Occipital lobe (tissue), 2 donors: ENCODE measurements around the gene KAZN. TPM values are rescaled to one million over a fixed set of nuclear protein-coding genes. Genes with fewer than 3 reads are reported as not detected.

ENCODE experiments used
- DNase-seq: peaks from one replicate; lab custom pipeline; 2025; lab: John Stamatoyannopoulos, UW
- total RNA-seq: library from RNA; depleted of rRNA; stranded (reverse); fragments of >200 nt; gene quantifications from one replicate; pipeline ENCODE4 v1.2.3, GENCODE V29; 2014

Gene KAZN
- total RNA-seq, 1 donor from 2014 or later: 27.5 TPM

DNA sequence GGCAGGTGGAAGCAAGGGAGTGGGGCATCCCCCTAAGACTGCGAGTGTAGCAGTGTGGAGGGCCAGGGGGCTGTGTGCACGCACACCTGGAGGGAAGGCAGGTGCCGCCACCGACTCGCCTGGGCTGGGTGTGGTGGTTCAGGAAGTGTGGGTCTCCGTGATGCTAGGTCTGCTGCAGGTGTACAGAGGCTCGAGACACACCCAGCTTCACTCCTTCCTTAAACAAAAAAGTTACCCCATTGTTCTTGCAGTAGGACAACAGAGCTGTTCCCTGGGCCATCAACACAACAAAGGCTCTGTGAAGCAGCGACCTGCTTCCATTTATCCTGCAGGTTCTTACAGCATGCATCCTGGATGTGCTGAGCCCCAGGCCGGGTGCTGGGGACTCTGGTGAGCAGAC is 454.7 kb downstream of the KAZN start:
- no peak for DNase-seq

DNA sequence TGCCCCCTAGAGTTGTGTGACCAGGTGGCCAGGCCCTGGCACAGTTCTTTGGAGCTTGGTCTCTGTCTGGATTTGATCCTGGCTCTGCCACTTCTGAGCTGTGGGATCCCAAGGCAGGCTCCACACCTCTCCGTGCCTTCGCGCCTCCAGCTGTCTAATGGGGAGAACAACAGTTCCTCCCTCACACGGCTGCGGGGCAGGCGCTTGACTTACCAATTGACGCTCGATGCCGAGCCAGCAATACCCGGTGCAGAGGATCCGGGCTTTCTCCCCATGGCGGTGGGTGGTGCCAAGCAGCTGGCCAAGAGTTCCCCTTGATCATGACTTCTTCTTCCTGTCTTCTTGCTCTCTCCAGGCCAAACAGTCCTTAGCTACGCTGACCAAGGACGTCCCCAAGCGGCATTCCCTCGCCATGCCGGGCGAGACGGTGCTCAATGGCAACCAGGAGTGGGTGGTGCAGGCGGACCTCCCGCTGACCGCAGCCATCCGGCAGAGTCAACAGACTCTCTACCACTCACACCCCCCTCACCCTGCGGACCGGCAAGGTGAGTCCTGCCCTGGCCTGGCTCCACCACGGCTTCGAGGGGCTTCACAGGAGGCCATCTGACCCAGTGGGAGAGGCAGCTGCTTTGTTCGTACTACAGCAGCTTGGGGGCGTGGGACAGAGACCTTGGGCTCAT is 457.4 kb downstream of the KAZN start:
- DNase-seq: no peak

DNA sequence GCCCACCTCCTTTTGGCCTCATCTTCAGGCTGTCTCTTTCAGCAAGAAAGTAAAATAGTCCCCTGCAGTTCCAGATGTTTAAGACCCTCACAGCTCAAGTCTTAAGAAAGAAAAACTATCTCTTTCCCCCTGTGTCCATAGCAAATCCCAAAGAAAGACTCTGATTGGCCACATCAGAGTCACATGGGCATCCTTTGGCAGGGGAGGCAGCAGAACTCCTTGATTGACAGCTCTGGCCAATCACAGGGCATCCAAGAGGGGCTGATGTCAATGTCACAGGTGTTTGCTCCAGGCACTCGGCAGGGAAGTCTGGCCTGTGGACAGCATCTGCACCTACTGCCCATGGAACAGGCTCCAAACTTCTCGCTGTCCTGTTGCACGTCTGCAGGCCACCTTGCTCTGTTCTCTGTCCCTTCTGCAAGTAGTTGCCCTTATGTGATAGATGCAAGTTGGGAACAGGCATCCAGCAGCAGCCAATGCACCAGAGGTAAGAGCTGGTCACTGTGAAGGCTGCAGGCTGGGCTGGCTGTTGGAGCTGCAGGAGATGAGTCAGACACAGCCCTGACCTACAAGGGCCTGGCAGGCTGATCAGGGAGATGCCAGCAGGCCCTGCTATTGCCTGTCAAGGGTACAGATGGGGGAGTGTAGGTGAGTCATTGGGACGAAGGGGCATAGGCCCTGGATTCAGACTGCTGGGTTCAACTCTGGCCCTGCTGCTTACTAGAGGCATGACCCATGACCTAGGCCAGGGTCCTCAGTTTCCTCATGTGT is 458.2 kb downstream of the KAZN start:
- no peak for DNase-seq

DNA sequence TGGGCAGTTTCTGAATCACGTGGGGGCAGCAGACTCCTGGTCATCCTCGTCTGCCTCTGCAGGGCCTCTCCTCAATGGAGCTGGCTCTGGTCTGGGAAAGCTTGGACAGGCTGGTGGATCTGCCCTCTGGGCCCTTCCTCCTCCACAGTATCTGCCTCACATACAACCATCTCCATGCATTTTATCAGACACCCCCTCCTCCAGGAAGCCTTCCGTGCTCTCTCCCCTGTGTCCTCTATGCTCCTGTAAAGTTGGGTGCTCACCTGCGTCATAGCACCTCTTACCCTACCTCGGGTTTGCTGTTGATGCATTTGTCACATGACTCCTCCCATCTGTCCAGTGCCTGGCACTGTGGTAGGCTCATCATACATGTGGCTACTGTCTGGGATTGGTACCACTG is 459.3 kb downstream of the KAZN start:
- DNase-seq: no peak

DNA sequence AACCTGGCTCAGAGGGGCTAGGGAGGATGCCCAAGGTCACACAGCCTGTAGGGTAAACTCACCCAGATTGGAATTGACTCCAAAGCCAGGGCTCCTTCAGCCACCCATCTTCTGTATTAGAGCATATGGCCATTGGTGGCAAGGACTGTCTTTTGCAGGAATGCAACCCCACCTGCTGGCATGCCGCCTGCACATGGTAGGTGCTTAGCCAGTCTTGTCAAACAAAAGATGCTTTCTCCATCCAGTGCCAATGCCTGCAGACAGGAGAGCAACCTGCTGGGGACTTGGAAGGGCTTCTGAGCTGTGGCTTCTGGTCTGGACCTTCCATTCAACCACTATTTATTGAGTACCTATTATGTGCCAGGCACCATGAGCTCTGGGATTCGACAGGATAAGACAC is 459.8 kb downstream of the KAZN start:
- DNase-seq: no peak

DNA sequence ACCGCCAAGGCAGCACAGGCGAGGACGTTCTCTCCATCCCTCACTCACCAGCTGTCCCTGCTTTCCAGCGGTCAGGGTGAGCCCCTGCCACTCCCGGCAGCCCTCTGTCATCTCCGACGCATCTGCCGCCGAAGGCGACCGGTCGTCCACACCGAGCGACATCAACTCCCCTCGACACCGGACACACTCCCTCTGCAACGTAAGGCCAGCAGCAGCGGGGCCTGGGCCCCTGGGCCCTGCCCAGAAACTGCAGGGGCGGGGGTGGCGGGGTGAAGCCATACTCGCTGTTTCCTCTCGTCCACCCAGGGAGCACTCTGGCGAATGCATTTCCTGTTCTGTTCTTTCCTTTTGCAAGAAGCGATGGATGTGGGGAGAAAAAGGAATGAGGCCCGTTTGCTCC is 461.6 kb downstream of the KAZN start:
- DNase-seq: no peak

DNA sequence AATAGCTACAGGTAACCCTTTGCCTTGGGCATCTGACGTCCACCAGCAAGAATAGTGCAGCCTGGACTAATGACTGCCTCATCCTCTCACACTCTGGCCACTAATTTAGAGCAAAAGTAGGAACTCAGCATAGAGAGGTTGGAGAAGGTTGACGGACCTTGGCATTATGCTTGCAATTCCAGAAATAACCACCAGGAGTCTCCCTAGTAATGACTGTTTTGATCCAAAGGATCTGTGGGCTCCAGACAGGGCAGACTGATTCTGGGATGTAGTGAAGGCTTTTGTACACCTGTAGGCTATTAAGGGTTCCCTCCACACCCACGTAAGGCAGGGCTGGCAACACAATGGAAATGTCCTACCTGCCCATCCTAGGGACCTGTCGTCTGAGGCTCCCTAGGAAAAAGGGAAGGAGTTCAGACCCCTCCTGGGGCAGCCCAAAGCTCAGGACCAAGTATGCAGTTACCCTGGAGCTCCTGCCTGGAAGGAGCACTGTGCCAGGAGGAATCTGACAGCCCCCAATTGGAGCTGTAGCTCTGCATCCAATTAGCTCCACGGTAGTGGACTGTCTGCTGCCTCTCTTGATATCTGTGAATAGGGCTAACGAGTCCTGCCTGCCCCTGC is 464.1 kb downstream of the KAZN start:
- DNase-seq: no peak

DNA sequence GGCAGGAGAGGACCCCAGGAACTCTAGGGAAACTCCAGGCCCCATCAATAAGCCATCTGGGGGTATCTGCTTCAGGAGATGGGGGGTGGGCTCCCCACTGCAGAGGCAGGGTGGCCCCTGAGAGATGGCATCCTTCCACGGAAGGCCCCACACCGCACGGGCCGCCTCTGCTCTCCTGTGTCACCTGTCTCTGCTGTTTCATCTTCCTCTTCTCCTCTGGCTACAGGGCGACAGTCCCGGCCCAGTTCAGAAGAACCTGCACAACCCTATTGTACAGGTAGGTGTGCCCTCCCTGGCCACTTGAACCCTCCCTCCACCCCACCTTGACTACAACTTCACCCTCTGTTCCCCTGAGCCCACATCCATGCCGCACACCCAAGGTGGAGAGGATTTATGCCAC is 464.9 kb downstream of the KAZN start:
- DNase-seq: no peak

DNA sequence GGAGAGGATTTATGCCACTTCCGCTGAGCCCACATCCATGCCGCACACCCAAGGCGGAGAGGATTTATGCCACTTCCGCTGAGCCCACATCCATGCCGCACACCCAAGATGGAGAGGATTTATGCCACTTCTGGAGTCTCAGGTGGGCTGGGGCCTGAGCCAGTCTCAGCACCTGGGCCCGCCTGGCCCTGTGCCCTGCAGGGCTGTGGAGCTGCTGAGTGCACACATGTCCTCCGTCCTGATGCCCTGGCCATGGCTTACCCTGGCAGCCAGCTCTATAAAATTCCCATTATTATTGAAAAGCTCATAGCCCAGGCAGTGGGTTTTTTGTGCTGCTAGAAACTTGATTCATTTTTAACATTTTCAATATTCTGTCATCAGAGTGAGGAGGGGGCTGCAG is 465.3 kb downstream of the KAZN start:
- DNase-seq: no peak

DNA sequence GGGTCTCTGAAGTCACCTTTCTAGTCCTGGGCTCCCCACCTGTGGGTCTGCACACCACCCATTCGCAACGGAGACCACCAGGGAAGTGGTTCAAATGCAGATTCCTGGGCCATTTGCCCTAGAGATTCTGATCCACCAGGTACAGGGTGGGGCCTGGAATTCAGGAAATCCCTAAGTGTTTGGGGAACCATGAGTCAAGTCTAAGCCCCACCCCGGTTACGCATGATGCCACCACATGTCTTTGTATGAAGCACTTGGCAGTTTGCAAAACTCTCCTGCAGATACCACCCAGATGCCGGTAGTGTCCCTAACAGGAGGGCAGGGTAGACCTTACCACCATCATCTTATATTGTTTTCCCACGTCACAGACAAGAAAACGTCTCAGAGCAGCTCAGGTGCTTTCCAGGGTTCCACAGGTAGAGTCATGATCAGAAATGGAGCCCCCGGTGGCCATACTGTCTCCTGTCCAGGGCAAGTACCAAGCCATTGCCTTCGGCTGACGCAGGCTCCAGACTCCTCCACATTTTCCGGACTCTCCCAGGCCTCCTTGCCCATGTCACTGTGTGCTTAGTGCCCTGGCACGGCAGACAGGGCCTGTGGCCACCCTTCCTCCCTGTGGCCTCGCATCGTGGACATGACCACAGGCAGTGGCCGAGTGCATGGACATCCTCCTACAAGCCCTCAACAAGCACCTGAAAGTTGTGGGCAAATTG is 465.9 kb downstream of the KAZN start:
- DNase-seq: no peak

DNA sequence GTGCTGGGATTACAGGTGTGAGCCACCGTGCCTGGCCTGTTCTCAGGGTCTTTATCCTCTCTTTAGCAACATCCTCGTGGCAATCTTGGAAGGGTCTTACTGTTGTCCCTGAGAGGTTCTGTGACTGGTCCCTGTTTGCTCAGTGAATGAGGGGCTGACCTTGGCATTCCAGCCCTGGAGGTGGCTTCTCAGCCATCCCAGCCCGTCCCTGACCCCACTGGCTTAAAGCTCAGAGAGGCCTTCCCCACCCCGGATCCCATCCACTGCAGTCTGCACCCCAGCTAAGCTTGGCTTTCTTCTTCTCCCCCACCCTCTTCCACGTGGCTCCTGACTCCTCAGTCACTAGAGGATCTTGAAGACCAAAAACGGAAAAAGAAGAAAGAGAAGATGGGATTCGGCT is 466.8 kb downstream of the KAZN start:
- no peak for DNase-seq

DNA sequence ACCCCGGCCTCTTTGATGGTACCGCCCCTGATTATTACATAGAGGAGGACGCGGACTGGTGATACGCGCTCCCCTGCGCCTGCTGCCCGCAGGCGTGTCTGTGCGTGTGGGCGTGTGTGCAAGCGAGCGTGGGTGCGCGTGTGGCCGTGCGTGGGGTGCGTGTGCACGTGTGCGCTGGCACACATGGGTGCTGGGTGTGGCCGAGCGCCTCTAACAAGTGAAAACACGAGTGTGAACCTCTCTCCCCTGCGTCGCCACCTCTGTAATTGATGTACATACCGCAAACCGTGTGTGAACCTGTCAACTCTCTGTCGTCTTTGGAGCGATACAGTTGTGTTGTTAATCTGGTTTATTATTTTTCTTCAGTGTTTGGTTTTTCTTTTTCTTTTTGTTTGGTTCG is 467.3 kb downstream of the KAZN start:
- DNase-seq: no peak

DNA sequence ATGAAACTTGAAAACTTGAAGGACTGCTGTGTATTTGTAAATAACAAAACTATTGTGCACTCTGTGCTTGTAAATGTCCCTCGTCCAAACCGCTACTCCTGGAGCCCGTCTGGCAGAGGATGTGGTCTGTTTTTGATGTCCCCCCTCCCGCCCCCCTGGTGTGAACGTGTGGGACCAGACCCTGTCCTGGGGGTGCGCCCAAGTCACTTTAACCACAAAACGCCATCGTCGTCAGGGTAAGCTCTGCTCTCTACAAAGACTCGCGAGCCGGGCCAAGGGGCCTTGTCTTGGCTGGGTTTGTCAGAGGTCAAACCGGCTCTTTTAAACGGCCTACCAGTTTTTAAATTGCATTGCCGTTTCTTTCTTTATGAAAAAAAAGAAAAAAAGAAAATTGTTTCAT is 467.7 kb downstream of the KAZN start:
- DNase-seq: no peak

DNA sequence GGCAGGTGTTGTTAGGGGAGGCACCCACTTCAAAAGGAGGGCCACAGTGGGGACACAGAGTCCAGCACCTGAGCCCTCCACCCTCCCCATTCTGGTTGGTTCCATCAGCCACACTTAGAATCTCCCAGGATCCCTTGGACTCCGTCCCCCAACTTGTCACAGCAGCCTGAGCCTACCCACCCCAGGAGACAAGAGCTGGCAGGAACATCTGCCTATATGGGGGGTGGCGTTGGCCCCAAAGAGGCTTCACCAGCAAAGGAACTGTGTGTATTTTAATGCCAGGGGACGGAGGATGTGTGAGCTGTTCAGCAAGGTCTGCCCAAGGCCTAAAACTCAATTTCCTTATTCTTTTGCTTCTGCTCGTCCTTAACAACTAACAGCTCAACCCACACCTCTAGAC is 468.7 kb downstream of the KAZN start:
- DNase-seq: no peak

DNA sequence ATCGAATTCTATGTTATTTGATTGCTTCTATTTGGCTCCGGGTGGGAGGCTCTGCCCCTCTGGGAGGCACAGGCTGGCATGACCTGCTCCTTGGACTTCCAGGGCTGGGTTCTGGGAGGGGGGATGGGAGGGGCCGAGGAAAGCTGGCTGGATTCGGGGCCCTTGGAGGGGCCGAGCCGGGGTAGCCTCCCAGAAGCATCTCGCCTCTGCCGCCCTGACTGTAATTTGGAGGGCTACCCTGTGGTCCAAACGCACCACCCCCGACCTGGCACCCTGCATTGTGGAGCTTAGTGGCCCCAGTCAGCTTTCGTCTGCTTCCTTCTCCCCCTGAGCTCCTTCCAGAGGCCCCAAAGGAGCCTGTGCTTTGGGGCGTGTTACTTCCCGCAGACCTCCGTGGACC is 469.7 kb downstream of the KAZN start:
- no peak for DNase-seq

DNA sequence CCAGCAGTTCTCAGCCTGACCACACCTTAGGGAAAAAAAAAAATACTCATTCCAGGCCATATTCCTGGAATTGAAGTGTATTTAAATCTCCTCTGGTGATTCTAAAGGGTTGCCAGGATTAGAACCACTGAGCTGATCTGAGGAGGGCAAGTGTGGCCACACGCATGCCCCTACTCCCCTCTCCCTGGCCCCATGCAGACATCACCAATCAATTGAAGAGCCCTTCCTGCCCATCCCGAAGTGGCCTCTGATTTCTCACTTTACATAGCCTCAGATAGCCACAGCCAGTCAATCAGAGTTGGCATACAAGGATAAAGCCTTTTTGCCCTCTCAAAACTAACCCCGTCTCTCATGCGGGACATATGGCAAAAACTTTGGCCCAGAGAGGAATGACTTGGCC is 470.5 kb downstream of the KAZN start:
- no peak for DNase-seq

DNA sequence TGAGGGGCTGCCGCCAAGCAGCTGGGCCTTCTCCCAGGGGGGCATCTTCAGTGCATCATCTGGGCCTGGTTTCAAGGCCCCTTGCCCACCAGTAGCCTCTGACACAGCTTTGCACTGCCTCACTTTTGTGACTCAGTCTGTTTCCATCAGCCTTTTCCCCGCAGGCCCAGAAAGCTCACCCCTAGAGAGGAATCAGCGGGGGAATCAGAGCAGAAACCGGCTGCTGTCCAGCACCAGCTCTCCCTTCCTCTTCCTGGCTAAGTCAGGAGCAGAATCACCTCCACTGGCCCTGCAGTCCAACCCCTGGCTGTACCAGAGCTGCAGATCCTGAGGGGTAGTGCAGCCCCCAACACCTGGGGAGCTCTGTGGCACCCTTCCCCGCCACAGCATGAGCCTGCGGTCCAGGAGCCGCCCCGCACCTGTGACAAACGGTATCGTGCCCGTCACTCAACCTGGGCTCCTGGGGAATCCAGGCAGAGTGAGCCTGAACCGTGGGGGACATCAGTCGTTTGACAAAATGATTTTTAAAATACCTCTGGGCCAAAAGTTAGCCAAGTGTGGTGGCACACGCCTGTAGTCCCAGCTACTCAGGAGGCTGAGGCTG is 471.8 kb downstream of the KAZN start:
- DNase-seq: no peak

DNA sequence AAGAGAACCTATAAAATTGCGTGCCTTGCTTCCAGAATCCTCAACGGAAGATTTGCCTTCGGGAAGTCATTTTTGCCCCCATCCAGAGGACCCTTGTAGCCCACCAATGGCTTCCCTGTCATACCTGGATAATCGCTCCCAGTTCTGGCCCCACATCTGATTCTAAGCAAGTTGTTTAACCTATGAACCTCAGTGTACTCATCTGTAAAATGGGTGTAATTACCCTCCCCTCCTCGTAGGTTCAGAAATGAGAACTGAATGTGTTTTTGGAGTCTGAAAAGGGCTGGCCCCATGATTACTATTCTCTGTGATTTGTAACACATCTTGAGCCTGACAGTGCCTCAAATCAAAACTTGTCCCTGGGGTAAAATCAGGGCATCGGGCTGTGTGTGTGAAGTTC is 473.5 kb downstream of the KAZN start:
- DNase-seq: no peak

DNA sequence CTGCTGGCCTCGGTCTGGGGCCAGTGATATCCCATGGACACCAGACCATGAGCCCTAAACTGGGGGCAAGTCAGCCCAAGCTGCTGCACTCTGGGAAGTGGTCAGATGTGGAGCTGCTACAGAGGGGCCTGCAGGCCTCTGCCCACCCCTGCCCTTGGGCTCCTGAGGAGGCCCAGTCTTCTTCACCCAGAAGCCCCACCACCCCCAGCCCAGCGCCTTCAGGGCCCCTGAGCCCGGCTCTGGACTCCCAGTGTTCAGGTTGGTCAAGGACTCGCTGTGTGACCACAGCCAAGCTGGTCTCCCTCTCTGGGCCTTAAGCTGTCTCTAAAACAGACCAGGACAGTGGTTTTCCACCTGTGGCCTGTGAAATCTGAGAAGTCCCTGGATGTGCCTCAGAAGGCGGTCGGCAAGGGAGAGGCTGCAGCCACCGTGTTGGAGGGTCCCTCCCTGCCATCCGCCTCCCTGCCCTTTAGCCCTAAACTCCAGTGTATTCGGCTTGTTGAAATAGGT is 475.4 kb downstream of the KAZN start:
- no peak for DNase-seq

DNA sequence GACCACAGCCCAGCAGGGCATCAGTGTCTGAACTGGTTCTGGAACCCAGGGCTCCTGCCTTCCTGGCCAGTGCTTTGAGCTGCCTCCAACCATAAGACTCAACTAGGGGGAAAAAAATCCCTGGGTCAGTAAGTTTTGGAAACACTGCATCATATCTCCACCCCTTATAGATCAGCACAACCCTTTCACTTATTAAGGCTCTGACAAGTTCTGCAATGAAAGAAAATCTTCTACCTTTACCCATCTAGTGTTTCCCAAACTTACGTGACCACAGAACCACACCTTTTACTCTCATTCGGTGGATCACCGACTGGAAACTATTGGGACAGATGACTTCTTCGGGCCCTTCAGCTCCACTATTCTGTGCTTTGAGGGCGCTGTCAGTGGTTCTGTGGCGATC is 476.7 kb downstream of the KAZN start:
- no peak for DNase-seq

DNA sequence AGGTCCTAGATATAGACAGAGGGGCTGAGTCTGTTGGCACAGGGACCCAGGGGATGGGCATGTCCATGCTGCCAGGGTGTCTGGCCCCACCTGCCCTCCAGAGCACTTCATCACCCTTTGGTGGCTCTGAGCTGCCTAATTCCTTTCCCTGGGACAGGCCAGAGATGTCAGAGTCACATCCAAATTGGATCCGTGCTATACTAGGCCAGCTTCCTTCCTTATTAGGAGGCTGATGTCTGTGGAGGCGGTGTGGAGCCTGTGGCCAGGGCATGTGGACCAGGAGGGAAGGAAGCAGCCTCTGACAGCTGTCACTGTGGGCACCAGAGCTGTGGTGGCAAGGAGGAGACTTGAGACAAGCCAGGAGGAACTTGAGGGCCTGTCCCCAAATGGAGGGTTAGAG is 477.3 kb downstream of the KAZN start:
- DNase-seq: no peak

DNA sequence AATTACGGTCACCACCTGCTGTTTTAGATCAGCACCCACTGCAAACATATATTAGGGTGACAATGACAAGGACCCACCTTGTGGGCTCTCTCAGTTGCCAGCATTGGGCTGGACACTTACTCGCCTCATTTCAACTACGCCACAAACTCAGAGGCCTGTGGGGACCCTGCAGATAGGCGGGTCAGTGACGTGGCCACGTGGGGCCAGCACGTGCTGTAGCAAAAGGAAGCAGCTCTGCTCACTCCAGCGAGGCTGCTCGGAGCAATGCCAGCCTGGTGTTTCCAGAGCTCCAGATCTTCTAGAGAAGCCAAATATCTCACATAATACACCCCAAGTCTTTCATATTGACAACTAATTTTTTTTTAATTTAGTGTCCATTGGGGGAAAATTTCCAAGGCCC is 478.3 kb downstream of the KAZN start:
- DNase-seq: no peak
